GM21576 (cell line): Measurements from ENCODE around the gene SIRPD.
"Not testable (repeated sequence)": the region's sequence is repeated elsewhere in the genome, so short reads cannot be mapped to it uniquely, and the experiment has no call there.

Experiments used
- ATAC-seq: cut with Tn5 transposase; IDR thresholded peaks from one replicate; pipeline ENCODE4 v1.9.1; 2021; ENCODE audit warnings: mild to moderate bottlenecking, moderate library complexity; ENCODE audit not compliant: unreplicated experiment

Gene SIRPD

GRCh38 chr20:1497371-1497770, 60.1 kb downstream of the SIRPD start:
- not testable (repeated sequence) for ATAC-seq

GRCh38 chr20:1496930-1497329, 60.6 kb downstream of the SIRPD start:
- ATAC-seq: no peak

- ATAC-seq: no peak
Observed at GRCh38 chr20:1494436-1494835, 63.1 kb downstream of the SIRPD start.

GRCh38 chr20:1493536-1493935, 64.0 kb downstream of the SIRPD start:
- no peak for ATAC-seq

GRCh38 chr20:1491860-1492642, 65.5 kb downstream of the SIRPD start:
- no peak for ATAC-seq

- no peak for ATAC-seq
Observed at GRCh38 chr20:1491281-1491840, 66.1 kb downstream of the SIRPD start, which contains the start of gene SIRPB2. Gene SIRPB2, minus strand, starts transcription at chr20:1491420. Its CDS starts 61 bp downstream, at chr20:1491359.

GRCh38 chr20:1490643-1491195, 66.8 kb downstream of the SIRPD start:
- ATAC-seq: no peak

- no peak for ATAC-seq
Observed at GRCh38 chr20:1489764-1490436, 67.6 kb downstream of the SIRPD start.

GRCh38 chr20:1489325-1489724, 68.2 kb downstream of the SIRPD start:
- no peak for ATAC-seq

GRCh38 chr20:1486566-1486965, 70.9 kb downstream of the SIRPD start:
- no peak for ATAC-seq

- ATAC-seq: no peak
Observed at GRCh38 chr20:1484438-1485116, 72.9 kb downstream of the SIRPD start.
